GM12875 (cell line): ENCODE data around the gene COL26A1.

ENCODE experiments used
- H3K4me3 ChIP-seq: one replicate; pipeline ENCODE4 v1.5.1; 2011; ENCODE audit warnings: low read depth, low read length, control low read depth
- TF ChIP-seq, protein P1 (sequence below): IDR thresholded peaks from 2 replicates; pipeline ENCODE4 v1.5.1; 2011; ENCODE audit warnings: low read depth, mild to moderate bottlenecking, control low read depth, inconsistent platforms, low read length, moderate library complexity, borderline replicate concordance; ENCODE audit not compliant: insufficient read depth

Gene COL26A1

DNA sequence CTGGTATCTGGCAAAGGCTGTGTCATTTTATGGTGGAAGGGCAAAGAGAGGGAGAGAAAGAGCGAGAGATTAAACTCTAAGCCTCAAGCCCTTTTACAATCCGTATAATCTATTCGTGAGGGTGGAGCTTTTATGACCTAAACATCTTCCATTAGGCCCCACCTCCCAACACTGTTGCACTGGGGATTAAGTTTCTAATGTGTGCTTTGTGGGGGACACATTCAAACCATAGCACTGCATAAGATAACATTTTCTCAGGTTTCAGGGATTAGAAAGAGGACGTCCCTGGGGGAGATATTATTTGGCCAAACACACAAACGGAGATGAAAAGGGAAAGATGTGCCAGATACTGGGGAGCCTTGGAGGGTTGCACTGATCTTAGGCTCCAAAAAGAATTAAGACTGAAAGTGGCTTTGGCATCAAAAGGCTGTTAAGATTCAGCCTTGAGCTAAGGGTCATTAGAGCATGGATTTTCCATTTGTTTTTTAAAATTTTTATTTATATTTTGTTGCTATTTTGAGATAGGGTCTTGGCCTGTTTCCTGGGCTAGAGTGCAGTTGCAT lies 19.0 kb downstream of the COL26A1 start:
- TF ChIP-seq, protein P1, sequence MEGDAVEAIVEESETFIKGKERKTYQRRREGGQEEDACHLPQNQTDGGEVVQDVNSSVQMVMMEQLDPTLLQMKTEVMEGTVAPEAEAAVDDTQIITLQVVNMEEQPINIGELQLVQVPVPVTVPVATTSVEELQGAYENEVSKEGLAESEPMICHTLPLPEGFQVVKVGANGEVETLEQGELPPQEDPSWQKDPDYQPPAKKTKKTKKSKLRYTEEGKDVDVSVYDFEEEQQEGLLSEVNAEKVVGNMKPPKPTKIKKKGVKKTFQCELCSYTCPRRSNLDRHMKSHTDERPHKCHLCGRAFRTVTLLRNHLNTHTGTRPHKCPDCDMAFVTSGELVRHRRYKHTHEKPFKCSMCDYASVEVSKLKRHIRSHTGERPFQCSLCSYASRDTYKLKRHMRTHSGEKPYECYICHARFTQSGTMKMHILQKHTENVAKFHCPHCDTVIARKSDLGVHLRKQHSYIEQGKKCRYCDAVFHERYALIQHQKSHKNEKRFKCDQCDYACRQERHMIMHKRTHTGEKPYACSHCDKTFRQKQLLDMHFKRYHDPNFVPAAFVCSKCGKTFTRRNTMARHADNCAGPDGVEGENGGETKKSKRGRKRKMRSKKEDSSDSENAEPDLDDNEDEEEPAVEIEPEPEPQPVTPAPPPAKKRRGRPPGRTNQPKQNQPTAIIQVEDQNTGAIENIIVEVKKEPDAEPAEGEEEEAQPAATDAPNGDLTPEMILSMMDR = no peak

DNA sequence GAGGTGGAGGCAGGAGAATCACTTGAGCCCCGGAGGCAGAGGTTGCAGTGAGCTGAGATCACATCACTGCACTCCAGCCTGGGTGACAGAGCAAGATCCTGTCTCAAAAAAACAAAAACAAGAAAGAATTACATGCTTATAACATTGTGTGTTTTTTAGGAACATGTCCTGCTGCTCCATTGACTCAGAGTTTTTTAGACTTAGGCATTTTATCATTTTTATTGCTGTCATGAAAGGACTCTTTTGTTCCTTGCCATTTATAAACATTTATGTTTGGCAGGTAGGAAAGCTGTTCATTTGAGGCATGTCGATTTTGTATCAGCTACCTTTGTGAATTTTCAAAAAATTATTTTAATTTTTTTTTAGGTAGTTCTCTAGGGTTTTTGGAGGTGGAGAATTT lies 20.3 kb downstream of the COL26A1 start:
- TF ChIP-seq, protein P1 = no peak
- H3K4me3 ChIP-seq = no peak overlapping the region

More for the DNA sequence above, 19.0 kb downstream of the COL26A1 start:
- H3K4me3 ChIP-seq = no peak overlapping the region

DNA sequence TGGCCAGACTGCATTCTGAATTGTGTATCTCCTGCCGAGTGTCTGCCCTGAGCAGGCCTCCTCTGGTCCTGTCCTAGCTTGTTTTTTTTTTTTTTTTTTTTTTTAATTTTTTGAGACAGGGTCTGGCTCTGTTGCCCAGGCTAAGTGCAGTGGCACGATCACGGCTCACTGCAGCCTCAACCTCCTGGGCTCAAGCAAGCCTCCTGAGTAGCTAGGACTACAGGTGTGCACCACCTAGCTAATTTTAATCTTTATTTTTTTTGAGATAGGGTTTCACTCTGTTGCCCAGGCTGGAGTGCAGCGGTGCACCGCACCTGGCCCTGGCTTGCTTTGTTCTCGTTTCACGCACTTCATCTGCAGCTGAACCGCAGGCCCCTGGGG lies 23.5 kb downstream of the COL26A1 start:
- TF ChIP-seq, protein P1 = no peak
- no peak overlapping the region for H3K4me3 ChIP-seq

DNA sequence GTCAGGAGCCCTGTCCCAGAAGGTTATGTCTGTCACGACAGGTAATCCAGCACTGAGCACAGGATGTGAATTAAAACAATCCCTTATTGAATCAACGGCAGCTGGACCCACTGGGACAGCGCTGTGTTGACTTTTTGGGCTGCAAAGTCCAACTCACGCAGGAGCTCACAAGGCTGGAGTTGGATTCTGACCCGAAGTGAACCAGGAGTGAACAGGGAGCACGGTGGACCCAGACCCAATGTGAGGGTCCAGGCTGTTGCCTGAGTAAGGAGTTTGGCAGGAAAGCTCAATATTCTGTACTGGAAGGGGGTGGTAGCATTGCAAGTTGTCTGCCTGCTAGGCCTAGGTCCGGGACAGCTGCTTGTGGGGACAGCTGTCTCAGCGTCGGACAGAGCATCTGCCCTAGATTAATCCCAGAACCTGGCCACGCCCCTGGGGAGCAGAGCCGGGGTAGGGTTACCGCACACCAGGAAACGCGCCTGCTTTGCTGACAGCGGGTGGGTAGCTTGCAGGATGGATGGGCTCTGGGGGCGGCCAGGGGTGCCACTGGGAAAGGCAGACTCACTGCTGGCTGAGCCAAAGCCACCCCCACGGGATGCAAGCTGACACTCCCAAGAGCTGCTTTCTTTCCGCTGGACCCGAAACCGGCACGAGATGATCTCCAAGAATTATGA lies 24.0 kb downstream of the COL26A1 start:
- TF ChIP-seq, protein P1 = no peak
- H3K4me3 ChIP-seq = no peak overlapping the region

- TF ChIP-seq, protein P1 = no peak
- H3K4me3 ChIP-seq = no peak overlapping the region
Measured at GRCh38 chr7:101390901-101391301, 28.2 kb downstream of the COL26A1 start.

DNA sequence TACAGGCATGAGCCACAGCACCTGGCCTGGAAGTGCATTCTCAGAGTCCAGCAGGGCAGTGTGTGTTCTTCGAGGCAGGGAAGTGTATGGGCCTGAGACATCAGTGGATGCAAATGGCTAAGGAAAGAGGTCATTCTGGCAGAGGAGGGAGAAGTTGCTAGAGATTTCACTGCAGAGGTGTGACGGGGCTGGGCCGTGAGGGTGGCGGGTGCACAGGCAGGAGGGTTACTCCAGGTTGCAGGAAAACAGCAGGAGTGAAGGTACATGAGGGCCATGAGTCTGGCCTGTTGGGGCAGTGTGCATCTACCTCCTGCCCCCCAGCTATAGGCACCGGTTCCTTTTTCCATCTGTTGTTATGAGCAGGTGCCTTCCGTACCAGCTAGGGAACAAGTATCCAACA lies 29.3 kb downstream of the COL26A1 start:
- H3K4me3 ChIP-seq = no peak overlapping the region
- TF ChIP-seq, protein P1 = no peak

GRCh38 chr7:101393865-101394264 lies 31.2 kb downstream of the COL26A1 start:
- TF ChIP-seq, protein P1 = no peak

More at GRCh38 chr7:101393865-101394264, 31.2 kb downstream of the COL26A1 start:
- no peak overlapping the region for H3K4me3 ChIP-seq
